ENCODE data around the gene OTUD7B.

OTUD7B gene

GRCh38 chr1:149915429-149916192 lies 94.9 kb downstream of the OTUD7B start:
- DNase-seq: no peak

- DNase-seq: no peak
Observed at GRCh38 chr1:149914545-149914944, 96.0 kb downstream of the OTUD7B start.

- no peak for DNase-seq
Observed at GRCh38 chr1:149906570-149907075, 103.9 kb downstream of the OTUD7B start.

- DNase-seq: no peak
Observed at GRCh38 chr1:149903836-149904491, 106.6 kb downstream of the OTUD7B start.

GRCh38 chr1:149899460-149900284 lies 110.9 kb downstream of the OTUD7B start, which contains the start of gene BOLA1:
TSS of gene BOLA1 (plus strand) at chr1:149899568. CDS start at chr1:149900060, 492 bp downstream.
- DNase-seq: peak; percentile 92

- DNase-seq: no peak
Observed at GRCh38 chr1:149896575-149896974, 114.0 kb downstream of the OTUD7B start.

GRCh38 chr1:149888999-149889289 lies 121.6 kb downstream of the OTUD7B start:
- DNase-seq: no peak

- peak; percentile 92 for DNase-seq
Observed at GRCh38 chr1:149888247-149888998, 122.1 kb downstream of the OTUD7B start.

Data from NCI-H2171 treated with DMSO at 0.1 percent for 48 hours (cell line).